ENCODE measurements around the gene COL4A6. TPM values are rescaled to one million over a fixed set of nuclear protein-coding genes. Genes with fewer than 3 reads are reported as not detected.

The COL4A6 gene
- total and polyA plus RNA-seq, 5 donors = 7.0 to 18.1 (median 14.0) TPM

GRCh38 chrX:108439961-108440696, 1.9 kb upstream of the COL4A6 start:
- Histone ChIP-seq H3K4me3 (ENCODE audit: low read length) (peak overlapping the region; percentile 86), H3K9me3 (ENCODE audit: control insufficient read depth, low read length) (no peaks in the 10 kb centered on the region), H3K4me1 (ENCODE audit: control insufficient read depth, insufficient read depth, low read length) (no peaks in the 10 kb centered on the region), H3K27ac (ENCODE audit: low read length) (peak overlapping the region; percentile 30), H3K27me3 (ENCODE audit: control insufficient read depth, insufficient read depth) (no peaks in the 10 kb centered on the region)
- intact Hi-C loops (cut with DNase I) = no loop called here
- ATAC-seq (peak; percentile 55 to 75), DNase-seq (peak in 2 of 3 donors; percentile 14 to 55)
- 3% methylated on average over 25 of the region's 25 CpGs for WGBS

- Histone ChIP-seq H3K27ac (ENCODE audit: low read length) (peak within 1 kb of the TSS; percentile 30), H3K9me3 (ENCODE audit: control insufficient read depth, low read length) (no peaks in the 10 kb centered on the region), H3K27me3 (ENCODE audit: control insufficient read depth, insufficient read depth) (no peaks in the 10 kb centered on the region), H3K4me1 (ENCODE audit: control insufficient read depth, insufficient read depth, low read length) (no peaks in the 10 kb centered on the region), H3K4me3 (ENCODE audit: low read length) (peak within 1 kb of the TSS; percentile 86)
- under 1% methylated on average over 13 of the region's 13 CpGs for WGBS
- DNase-seq (peak; percentile 32 to 62 (median 52)), ATAC-seq (peak; percentile 86 to 88)
- intact Hi-C loops (cut with DNase I) = no loop called here
Observed at GRCh38 chrX:108439426-108439942, 1.3 kb upstream of the COL4A6 start, which contains the start of gene COL4A5. TSS of gene COL4A5 (plus strand) at chrX:108439838. CDS start at chrX:108440126, 288 bp downstream.

GRCh38 chrX:108437349-108438109, 693 bp downstream of the COL4A6 start:
- Histone ChIP-seq H3K4me3 (ENCODE audit: low read length) (peak overlapping the region; percentile 44), H3K9me3 (ENCODE audit: control insufficient read depth, low read length) (no peaks in the 10 kb centered on the region), H3K27ac (ENCODE audit: low read length) (no peak overlapping the region), H3K4me1 (ENCODE audit: control insufficient read depth, insufficient read depth, low read length) (no peaks in the 10 kb centered on the region), H3K27me3 (ENCODE audit: control insufficient read depth, insufficient read depth) (no peaks in the 10 kb centered on the region)
- ATAC-seq (no peak), DNase-seq (no peak)
- intact Hi-C loops (cut with DNase I) = no loop called here
- 17% methylated on average over 20 of the region's 20 CpGs for WGBS

- intact Hi-C loops (cut with DNase I) = no loop called here
- Histone ChIP-seq H3K4me3 (ENCODE audit: low read length) (no peak overlapping the region), H3K27me3 (ENCODE audit: control insufficient read depth, insufficient read depth) (no peaks in the 10 kb centered on the region), H3K27ac (ENCODE audit: low read length) (no peak overlapping the region), H3K4me1 (ENCODE audit: control insufficient read depth, insufficient read depth, low read length) (no peaks in the 10 kb centered on the region), H3K9me3 (ENCODE audit: control insufficient read depth, low read length) (no peaks in the 10 kb centered on the region)
- ATAC-seq (no peak), DNase-seq (no peak)
- 74% methylated on average over 5 of the region's 5 CpGs for WGBS
Observed at GRCh38 chrX:108435261-108435660, 3.0 kb downstream of the COL4A6 start.

GRCh38 chrX:108426262-108426661, 12.0 kb downstream of the COL4A6 start:
- Histone ChIP-seq H3K27ac (ENCODE audit: low read length) (no peak overlapping the region), H3K9me3 (ENCODE audit: control insufficient read depth, low read length) (no peaks in the 10 kb centered on the region), H3K4me3 (ENCODE audit: low read length) (no peak overlapping the region), H3K27me3 (ENCODE audit: control insufficient read depth, insufficient read depth) (no peaks in the 10 kb centered on the region), H3K4me1 (ENCODE audit: control insufficient read depth, insufficient read depth, low read length) (no peaks in the 10 kb centered on the region)
- ATAC-seq (no peak), DNase-seq (no peak)
- intact Hi-C loops (cut with DNase I) = no loop called here
- 78% methylated on average over 1 of the region's 1 CpG for WGBS

- H3K27me3 ChIP-seq (ENCODE audit: control insufficient read depth, insufficient read depth) = no peaks in the 10 kb centered on the region
- intact Hi-C loops (cut with DNase I) = no loop called here
- ATAC-seq (no peak), DNase-seq (no peak)
- no peak overlapping the region for H3K4me3 ChIP-seq (ENCODE audit: low read length)
- WGBS = 94% methylated on average over 1 of the region's 1 CpG
- H3K27ac ChIP-seq (ENCODE audit: low read length) = no peak overlapping the region
- no peaks in the 10 kb centered on the region for H3K4me1 ChIP-seq (ENCODE audit: control insufficient read depth, insufficient read depth, low read length)
- H3K9me3 ChIP-seq (ENCODE audit: control insufficient read depth, low read length) = no peaks in the 10 kb centered on the region
Observed at GRCh38 chrX:108420481-108420880, 17.7 kb downstream of the COL4A6 start.

- Histone ChIP-seq H3K9me3 (ENCODE audit: control insufficient read depth, low read length) (no peaks in the 10 kb centered on the region), H3K4me3 (ENCODE audit: low read length) (no peak overlapping the region), H3K27ac (ENCODE audit: low read length) (no peak overlapping the region), H3K4me1 (ENCODE audit: control insufficient read depth, insufficient read depth, low read length) (no peaks in the 10 kb centered on the region), H3K27me3 (ENCODE audit: control insufficient read depth, insufficient read depth) (no peaks in the 10 kb centered on the region)
- WGBS = 83% methylated on average over 1 of the region's 1 CpG
- no peak for DNase-seq
- ATAC-seq = no peak
- intact Hi-C loops (cut with DNase I) = no loop called here
Observed at GRCh38 chrX:108419401-108419800, 18.8 kb downstream of the COL4A6 start.

GRCh38 chrX:108417257-108417656, 21.0 kb downstream of the COL4A6 start:
- intact Hi-C loops (cut with DNase I) = no loop called here
- WGBS = 73% methylated on average over 1 of the region's 1 CpG
- Histone ChIP-seq H3K4me1 (ENCODE audit: control insufficient read depth, insufficient read depth, low read length) (no peaks in the 10 kb centered on the region), H3K27me3 (ENCODE audit: control insufficient read depth, insufficient read depth) (no peaks in the 10 kb centered on the region), H3K9me3 (ENCODE audit: control insufficient read depth, low read length) (no peaks in the 10 kb centered on the region), H3K4me3 (ENCODE audit: low read length) (no peak overlapping the region), H3K27ac (ENCODE audit: low read length) (no peak overlapping the region)
- no peak for DNase-seq
- ATAC-seq = no peak

- no peaks in the 10 kb centered on the region for H3K4me1 ChIP-seq (ENCODE audit: control insufficient read depth, insufficient read depth, low read length)
- H3K27me3 ChIP-seq (ENCODE audit: control insufficient read depth, insufficient read depth) = no peaks in the 10 kb centered on the region
- intact Hi-C loops (cut with DNase I) = no loop called here
- ATAC-seq (no peak), DNase-seq (no peak)
- WGBS = 41% methylated on average over 2 of the region's 2 CpGs
- H3K27ac ChIP-seq (ENCODE audit: low read length) = no peak overlapping the region
- H3K4me3 ChIP-seq (ENCODE audit: low read length) = no peak overlapping the region
- H3K9me3 ChIP-seq (ENCODE audit: control insufficient read depth, low read length) = no peaks in the 10 kb centered on the region
Observed at GRCh38 chrX:108415891-108416290, 22.3 kb downstream of the COL4A6 start.

- 69% methylated on average over 1 of the region's 1 CpG for WGBS
- ATAC-seq (no peak), DNase-seq (no peak)
- no peaks in the 10 kb centered on the region for H3K4me1 ChIP-seq (ENCODE audit: control insufficient read depth, insufficient read depth, low read length)
- no peak overlapping the region for H3K4me3 ChIP-seq (ENCODE audit: low read length)
- H3K27ac ChIP-seq (ENCODE audit: low read length) = no peak overlapping the region
- H3K9me3 ChIP-seq (ENCODE audit: control insufficient read depth, low read length) = no peaks in the 10 kb centered on the region
- intact Hi-C loops (cut with DNase I) = no loop called here
- no peaks in the 10 kb centered on the region for H3K27me3 ChIP-seq (ENCODE audit: control insufficient read depth, insufficient read depth)
Observed at GRCh38 chrX:108415146-108415545, 23.1 kb downstream of the COL4A6 start.

GRCh38 chrX:108412783-108413182, 25.4 kb downstream of the COL4A6 start:
- Histone ChIP-seq H3K9me3 (ENCODE audit: control insufficient read depth, low read length) (no peaks in the 10 kb centered on the region), H3K4me1 (ENCODE audit: control insufficient read depth, insufficient read depth, low read length) (no peaks in the 10 kb centered on the region), H3K27ac (ENCODE audit: low read length) (no peak overlapping the region), H3K27me3 (ENCODE audit: control insufficient read depth, insufficient read depth) (no peaks in the 10 kb centered on the region), H3K4me3 (ENCODE audit: low read length) (no peak overlapping the region)
- no peak for ATAC-seq
- no peak for DNase-seq
- intact Hi-C loops (cut with DNase I) = no loop called here
